HG03571 (cell line): ENCODE results near the gene RPS19.
"Not testable (repeated sequence)": the region's sequence is repeated elsewhere in the genome, so short reads cannot be mapped to it uniquely, and the experiment has no call there.

ENCODE experiments used
- ATAC-seq: cut with Tn5 transposase; IDR thresholded peaks from one replicate; pipeline ENCODE4 v1.9.1; 2021; ENCODE audit not compliant: unreplicated experiment

The RPS19 gene

GRCh38 chr19:41859213-41859617, 840 bp upstream of the RPS19 start:
- ATAC-seq: no peak

- ATAC-seq: no peak
Measured at GRCh38 chr19:41860419-41861115, 512 bp downstream of the RPS19 start.

DNA sequence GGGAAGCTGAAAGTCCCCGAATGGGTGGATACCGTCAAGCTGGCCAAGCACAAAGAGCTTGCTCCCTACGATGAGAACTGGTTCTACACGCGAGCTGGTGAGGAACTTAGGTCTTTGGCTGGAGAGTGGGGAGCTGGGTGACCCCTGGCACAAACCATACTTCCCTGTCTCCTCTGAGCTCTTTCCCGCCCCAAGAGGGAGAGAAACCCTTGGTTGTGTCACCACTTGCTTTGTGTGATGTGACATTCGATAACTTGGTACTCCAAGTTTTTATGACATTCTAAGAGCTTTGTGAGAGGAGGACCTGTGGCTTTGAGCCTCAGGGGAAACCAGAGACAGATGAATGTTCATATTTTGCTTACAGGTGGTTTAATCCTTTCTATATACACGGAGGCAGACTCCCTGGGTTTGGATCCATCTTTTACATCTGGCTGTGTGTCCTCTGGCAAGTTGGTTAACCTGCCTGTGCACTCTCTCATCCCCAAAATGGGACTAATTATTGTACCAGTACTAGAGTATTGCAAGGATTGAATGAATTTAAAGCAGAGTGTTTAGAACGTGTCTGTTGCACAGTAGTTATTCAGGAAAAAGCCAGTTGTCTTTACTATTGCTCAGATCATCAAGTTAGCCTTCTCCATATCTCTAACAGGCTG, 1.2 kb downstream of the RPS19 start:
- no peak for ATAC-seq

DNA sequence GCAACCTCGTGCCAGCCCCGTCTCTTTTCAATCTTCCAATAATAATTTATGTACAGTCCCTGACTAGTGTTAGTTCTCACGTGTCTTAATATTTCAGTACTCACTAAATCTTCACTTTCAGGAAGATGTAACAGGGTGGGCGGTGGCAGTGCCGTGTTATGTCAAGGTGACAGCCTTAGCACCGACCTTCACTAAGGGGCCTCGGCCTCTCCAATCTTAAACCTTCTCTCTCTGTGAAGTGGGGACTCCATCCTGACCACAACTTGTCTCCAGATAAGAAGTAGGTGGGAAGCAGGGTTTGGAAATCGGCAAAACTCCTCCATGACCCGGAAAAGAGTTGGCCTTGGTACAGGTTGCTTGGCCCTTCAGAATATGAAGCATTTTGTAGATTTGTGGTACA, 1.8 kb downstream of the RPS19 start:
- ATAC-seq: no peak

DNA sequence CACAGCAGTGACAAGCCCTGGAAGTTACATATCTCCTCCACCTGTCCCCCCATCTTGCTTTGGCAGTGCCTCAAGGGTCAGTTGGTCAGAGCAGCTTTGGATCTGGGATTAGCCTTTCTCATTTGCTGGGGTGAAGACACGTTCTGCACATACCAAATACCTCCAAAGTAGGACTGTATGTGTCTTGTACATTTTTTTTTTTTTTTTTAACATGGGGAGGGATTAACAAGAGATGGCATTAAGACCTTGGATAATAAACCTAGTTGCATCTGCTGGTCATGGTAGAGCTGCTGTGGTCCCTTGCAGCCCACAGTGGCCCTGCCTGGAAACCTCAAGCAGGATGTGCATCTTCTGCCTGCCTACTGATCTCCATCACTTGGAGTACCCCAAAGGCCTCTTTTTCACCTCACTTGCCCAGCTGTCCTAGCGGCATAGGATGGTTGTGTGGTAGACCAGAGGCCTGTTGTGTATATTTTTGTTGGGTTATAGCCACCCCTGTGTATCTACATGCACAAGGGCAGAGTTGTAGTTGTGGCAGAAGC, 2.5 kb downstream of the RPS19 start:
- ATAC-seq: no peak

GRCh38 chr19:41863209-41863931, 3.3 kb downstream of the RPS19 start:
- no peak for ATAC-seq

DNA sequence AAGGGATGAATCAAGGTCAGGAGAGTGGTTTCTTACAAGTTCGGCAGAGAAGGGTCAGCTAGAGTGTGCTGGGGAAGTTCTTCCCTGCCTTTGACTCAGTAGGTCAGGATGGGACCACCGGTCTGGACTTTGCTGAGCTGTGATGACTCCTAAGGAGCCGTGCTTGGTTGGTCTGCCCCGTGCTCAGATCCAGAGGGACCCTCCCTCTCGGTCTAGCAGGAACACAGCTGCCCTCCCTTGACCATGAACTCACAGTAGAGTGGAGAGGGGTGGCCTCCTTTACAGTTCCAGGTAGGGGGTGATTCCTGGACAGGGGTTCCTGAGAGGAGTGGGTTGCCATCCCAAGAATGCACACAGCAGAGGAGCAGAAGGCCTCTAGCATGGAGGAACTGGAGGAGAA, 4.3 kb downstream of the RPS19 start:
- no peak for ATAC-seq

DNA sequence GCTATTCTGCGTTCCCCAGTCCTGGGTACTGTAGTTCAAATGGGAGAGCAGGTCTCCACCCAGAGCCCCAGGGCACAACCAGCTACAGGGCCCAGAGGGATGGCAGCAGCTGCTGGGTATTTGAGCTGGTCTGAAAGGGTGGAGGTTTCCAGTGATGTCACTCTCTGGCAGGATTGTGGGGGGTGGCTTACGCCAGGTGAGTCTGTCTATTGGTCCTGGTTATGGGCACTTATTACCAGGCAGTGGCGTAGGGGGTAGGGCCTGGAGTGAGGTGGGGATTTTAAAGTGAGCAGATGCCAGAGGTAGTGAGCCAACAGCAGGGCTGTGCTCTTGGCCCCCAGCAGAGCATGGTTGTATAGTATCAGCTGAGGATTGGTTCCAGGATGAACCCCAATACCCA, 6.2 kb downstream of the RPS19 start:
- ATAC-seq: no peak

GRCh38 chr19:41868120-41868988, 8.3 kb downstream of the RPS19 start:
- ATAC-seq: no peak

DNA sequence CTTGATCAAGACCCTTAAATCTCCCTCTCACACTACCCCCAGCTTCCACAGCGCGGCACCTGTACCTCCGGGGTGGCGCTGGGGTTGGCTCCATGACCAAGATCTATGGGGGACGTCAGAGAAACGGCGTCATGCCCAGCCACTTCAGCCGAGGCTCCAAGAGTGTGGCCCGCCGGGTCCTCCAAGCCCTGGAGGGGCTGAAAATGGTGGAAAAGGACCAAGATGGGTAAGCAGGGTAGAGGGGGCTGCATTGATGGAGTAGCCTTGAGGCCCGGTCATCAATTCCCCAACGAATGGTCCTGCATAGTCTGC, 8.9 kb downstream of the RPS19 start:
- ATAC-seq: no peak

DNA sequence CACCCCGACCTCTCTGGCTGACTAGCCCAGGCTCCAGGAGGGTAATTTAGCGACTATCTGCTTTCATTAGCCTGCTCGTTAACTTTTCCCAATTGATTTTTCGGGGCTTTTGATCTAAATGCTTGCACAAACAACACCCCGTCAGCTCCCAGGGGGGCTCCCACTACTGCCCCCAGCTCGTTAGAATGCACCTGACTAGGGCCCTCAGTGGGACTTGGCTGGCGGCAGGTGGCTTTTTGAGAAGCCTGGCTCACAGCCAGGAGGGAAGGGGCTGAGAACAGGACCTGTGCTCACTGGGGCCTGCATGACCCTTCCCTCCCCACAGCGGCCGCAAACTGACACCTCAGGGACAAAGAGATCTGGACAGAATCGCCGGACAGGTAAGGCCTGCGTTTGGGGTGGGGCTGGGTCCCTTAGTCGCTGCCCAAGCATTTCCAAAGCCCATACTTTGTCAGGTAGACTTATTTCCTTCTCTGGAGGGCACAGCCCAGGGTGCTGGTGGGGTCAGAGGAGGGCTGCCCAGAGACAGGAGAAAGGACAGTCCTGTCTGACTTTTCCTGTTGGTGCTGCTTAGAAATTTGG, 9.4 kb downstream of the RPS19 start:
- no peak for ATAC-seq

GRCh38 chr19:41870401-41870873, 10.4 kb downstream of the RPS19 start:
- ATAC-seq: no peak

DNA sequence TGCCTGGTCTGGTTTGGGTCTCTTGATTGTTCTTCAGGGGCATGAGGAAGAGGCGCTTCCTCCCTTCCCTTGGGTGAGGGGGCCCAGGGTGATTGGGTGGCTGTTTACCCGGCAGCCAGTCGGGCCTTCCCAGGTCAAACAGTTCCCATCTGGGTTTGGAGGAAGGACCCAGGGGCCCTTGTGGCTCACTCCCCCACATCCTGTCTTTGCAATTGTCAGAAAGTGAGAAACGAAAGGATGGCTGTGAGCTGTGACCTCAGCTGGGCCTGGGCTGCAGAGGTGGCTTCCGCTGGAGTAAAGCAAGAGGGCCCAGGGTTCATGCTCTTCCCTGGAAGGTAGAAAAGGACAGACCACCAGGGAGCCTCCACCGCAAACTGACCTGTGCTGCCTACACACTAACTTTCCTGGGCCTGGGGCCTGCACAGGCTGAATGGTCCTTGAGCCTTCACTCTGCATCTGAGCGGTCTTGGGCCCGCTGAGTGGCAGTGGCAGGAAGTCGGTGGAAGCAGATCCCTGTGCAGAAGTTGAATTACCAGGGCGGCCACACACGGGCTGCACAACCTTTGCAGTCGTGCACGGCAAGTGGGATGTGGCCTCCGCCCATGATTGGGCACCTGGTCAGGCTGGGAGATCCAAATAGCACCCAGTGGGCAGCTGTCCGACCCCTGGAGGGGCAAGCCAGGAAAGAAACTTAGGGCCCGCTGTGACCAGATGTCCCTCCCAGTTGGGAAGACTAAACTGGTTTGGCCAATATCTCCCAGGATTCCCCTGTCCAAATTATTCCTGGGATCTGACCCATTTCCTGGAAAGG, 11.7 kb downstream of the RPS19 start:
- peak; percentile 52 for ATAC-seq

DNA sequence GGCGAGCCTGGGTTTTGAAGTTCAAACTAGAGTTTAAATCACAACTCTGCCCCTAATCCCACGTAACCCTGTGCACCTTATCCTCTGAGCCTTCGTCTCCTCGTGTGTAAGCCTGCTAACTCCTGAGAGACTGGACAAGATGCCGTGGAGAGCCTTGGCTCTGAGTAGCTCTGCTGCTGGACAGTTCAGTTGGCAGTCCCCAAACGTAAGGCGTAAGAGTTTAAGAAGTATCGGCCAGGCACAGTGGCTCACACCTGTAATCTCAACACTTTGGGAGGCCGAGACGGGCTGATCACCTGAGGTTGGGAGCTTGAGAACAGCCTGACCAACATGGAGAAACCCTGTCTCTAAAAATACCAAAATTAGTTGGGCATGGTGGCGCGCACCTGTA, 12.3 kb downstream of the RPS19 start:
- ATAC-seq: no peak

- no peak for ATAC-seq
Measured at GRCh38 chr19:41872775-41873647, 13.0 kb downstream of the RPS19 start.

GRCh38 chr19:41875973-41876372, 15.9 kb downstream of the RPS19 start:
- ATAC-seq: not testable (repeated sequence)

DNA sequence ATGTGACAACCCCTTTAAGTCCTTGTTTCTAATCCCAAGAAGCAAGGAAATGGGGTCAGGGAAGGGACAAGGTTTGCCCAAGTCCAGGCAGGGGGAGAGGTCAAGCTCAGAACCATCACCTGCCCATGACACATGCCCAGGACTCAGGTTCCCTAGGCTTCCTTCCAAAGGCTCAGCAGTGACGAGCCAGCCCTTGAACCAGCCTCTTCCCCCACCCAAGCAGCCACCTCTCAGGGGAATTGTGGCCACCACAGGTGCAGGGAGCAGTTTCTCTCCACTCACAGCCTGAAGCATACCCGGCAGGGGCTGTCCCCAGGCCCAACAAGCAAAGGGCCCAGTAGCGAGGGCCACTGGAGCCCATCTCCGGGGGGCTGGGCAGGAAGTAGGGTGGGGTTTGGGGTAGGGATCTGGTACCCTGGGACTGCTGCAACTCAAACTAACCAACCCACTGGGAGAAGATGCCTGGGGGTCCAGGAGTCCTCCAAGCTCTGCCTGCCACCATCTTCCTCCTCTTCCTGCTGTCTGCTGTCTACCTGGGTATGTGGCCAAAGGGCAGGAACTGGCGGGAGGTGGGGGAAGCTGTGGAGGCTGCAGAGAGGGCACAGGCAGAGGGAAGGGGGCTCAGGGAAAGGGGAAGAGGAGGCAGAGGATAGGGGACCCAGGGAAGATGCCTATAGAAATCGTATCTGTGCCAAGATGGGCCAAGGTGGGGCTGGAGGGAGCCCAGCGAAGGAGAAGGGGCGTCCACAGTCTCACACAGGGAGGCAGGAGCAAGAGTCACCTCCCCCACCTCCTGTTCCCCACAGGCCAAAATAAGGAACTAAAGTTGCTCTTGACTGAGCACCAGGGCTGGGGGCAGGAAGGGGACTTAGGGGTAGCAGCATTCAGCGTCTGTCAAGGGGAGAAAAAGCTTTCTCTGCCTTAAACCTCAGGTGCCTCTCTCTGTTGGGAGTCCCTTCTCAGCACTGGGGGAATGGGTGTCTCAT, 17.1 kb downstream of the RPS19 start, which contains the start of gene CD79A:
Gene CD79A, plus strand, starts transcription at position 433 of the 986 bp plus-strand sequence. Its CDS starts 26 bp downstream, at position 459.
- peak; percentile 75 for ATAC-seq
